Measurements from ENCODE around the gene IFNG-AS1. TPM values are rescaled to one million over a fixed set of nuclear protein-coding genes. Genes with fewer than 3 reads are reported as not detected.

The IFNG-AS1 gene
- polyA plus RNA-seq, 1 experiment: not detected

DNA sequence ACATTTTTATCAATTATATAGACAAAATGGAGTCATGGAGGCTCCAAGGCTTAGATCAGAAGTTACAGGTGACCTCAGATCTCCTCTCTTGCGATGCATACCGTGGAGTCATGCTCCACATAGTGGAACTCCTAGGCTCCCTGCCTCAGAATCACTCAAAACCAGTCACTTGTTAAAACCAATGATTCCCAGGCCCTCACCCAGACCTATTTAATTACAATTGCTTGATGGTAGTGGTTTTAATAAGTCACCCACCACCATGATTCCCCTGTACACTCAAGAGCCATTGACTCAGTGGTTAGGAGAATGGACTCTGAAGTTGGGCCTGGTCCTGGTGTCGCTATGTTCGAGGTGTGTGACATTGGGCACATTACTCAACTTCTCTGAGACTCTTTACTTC lies 26.9 kb downstream of the IFNG-AS1 start:
- ChIA-PET CTCF (interaction anchor here (2.6 kb wide), 1 partner anchor 24 kb away, joined by 10 read pairs; no protein-coding TSS in a partner anchor), POLR2A (no interaction called here)
- Histone ChIP-seq H3K9me3 (ENCODE audit: control insufficient read depth, insufficient read depth, low read length) (no peaks in the 10 kb centered on the region), H3K27me3 (ENCODE audit: control insufficient read depth, insufficient read depth, low read length) (no peaks in the 10 kb centered on the region), H3K27ac (ENCODE audit: low read depth, low read length) (no peak overlapping the region), H3K4me3 (ENCODE audit: low read depth, low read length) (no peak overlapping the region)
- TF ChIP-seq, protein P1, sequence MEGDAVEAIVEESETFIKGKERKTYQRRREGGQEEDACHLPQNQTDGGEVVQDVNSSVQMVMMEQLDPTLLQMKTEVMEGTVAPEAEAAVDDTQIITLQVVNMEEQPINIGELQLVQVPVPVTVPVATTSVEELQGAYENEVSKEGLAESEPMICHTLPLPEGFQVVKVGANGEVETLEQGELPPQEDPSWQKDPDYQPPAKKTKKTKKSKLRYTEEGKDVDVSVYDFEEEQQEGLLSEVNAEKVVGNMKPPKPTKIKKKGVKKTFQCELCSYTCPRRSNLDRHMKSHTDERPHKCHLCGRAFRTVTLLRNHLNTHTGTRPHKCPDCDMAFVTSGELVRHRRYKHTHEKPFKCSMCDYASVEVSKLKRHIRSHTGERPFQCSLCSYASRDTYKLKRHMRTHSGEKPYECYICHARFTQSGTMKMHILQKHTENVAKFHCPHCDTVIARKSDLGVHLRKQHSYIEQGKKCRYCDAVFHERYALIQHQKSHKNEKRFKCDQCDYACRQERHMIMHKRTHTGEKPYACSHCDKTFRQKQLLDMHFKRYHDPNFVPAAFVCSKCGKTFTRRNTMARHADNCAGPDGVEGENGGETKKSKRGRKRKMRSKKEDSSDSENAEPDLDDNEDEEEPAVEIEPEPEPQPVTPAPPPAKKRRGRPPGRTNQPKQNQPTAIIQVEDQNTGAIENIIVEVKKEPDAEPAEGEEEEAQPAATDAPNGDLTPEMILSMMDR (IDR thresholded peaks at IDR 0.05; ENCODE audit: low read depth, low read length): no peak
- no peak for DNase-seq (ENCODE audit: low read depth, low spot score)

DNA sequence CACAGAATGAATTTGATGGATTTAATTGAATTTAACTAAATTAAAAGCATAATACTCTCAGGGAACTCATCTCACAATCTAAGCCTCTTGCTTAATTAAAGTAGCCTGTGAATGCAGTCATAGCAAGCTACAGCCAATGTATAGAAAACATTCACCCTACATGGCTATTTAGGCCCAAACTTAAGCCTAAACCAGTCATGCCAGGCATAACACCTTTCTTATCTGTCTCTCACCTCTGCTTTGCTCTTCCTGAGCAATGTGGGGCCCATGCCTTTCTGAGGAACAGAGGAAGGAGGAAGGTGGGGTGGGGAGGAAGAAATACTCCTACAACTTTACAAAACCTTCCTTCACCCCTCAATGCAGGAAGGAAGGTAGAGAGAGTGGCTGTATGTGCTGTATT lies 29.1 kb downstream of the IFNG-AS1 start:
- no peaks in the 10 kb centered on the region for H3K9me3 ChIP-seq (ENCODE audit: control insufficient read depth, insufficient read depth, low read length)
- POLR2A ChIA-PET: no interaction called here
- no peak overlapping the region for H3K4me3 ChIP-seq (ENCODE audit: low read depth, low read length)
- CTCF ChIA-PET: interaction anchor here (1.7 to 2.6 kb wide), 2 partner anchors 16 to 22 kb away, joined by 4 to 10 read pairs; no protein-coding TSS in a partner anchor
- TF ChIP-seq, protein P1 (IDR thresholded peaks at IDR 0.05; ENCODE audit: low read depth, low read length): no peak
- no peaks in the 10 kb centered on the region for H3K27me3 ChIP-seq (ENCODE audit: control insufficient read depth, insufficient read depth, low read length)
- DNase-seq (ENCODE audit: low read depth, low spot score): no peak
- no peak overlapping the region for H3K27ac ChIP-seq (ENCODE audit: low read depth, low read length)

DNA sequence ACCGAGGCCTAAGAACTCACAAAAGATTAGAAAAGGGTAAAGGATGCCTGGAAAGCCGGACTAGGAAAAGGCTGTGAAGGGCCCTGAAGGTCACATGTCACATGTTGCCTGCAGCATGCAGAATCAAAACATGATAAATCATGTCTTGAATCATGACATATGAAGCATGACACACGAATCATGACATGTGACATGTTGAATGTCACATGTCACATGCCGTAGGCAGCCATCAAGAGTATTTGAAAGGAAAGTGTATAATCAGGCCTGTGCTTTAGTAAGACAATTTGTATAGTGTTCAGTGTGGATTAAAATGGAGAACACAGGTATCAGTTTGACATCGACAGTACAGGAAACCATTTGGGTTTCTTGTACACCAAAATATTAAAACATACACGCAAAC lies 30.8 kb downstream of the IFNG-AS1 start:
- CTCF ChIA-PET: interaction anchor here (0.9 kb wide), 1 partner anchor 21 kb away, joined by 3 read pairs; no protein-coding TSS in a partner anchor
- H3K27ac ChIP-seq (ENCODE audit: low read depth, low read length): no peak overlapping the region
- H3K9me3 ChIP-seq (ENCODE audit: control insufficient read depth, insufficient read depth, low read length): no peaks in the 10 kb centered on the region
- POLR2A ChIA-PET: no interaction called here
- H3K27me3 ChIP-seq (ENCODE audit: control insufficient read depth, insufficient read depth, low read length): no peaks in the 10 kb centered on the region
- TF ChIP-seq, protein P1 (IDR thresholded peaks at IDR 0.05; ENCODE audit: low read depth, low read length): no peak
- DNase-seq (ENCODE audit: low read depth, low spot score): no peak
- H3K4me3 ChIP-seq (ENCODE audit: low read depth, low read length): no peak overlapping the region

DNA sequence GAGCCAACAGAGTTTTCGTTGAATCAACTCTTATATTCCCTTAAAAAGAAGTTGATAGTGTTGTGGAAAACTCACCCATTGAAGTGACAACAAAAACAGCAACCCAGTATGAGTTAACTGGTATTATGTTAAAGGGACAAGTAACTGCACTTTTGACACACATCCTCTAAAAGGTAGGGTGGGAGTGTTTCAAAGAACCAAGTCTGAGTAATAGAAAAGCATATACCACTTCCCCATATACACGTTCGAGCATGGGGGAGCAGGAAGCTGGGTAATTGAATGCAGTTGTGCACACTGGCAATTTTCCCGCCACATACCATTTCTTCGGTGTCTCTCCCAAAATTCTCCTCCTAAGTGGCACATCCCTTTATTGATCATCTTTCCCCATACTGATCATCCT lies 31.5 kb downstream of the IFNG-AS1 start:
- CTCF ChIA-PET: interaction anchor here (0.9 kb wide), 1 partner anchor 20 kb away, joined by 3 read pairs; no protein-coding TSS in a partner anchor
- no peak for DNase-seq (ENCODE audit: low read depth, low spot score)

GRCh38 chr12:68028647-68029046 lies 39.4 kb downstream of the IFNG-AS1 start:
- H3K4me3 ChIP-seq (ENCODE audit: low read depth, low read length): no peak overlapping the region
- no peak for DNase-seq (ENCODE audit: low read depth, low spot score)
- H3K9me3 ChIP-seq (ENCODE audit: control insufficient read depth, insufficient read depth, low read length): no peaks in the 10 kb centered on the region
- no peak overlapping the region for H3K27ac ChIP-seq (ENCODE audit: low read depth, low read length)
- TF ChIP-seq, protein P1 (IDR thresholded peaks at IDR 0.05; ENCODE audit: low read depth, low read length): no peak
- ChIA-PET CTCF (interaction anchor here (0.5 to 2.1 kb wide), 3 partner anchors 12 to 587 kb away, joined by 3 to 16 read pairs (median 3); no protein-coding TSS in a partner anchor), POLR2A (no interaction called here)
- no peaks in the 10 kb centered on the region for H3K27me3 ChIP-seq (ENCODE audit: control insufficient read depth, insufficient read depth, low read length)

More for the DNA sequence above, 31.5 kb downstream of the IFNG-AS1 start:
- no peaks in the 10 kb centered on the region for H3K9me3 ChIP-seq (ENCODE audit: control insufficient read depth, insufficient read depth, low read length)
- TF ChIP-seq, protein P1 (IDR thresholded peaks at IDR 0.05; ENCODE audit: low read depth, low read length): no peak
- H3K27me3 ChIP-seq (ENCODE audit: control insufficient read depth, insufficient read depth, low read length): no peaks in the 10 kb centered on the region
- no peak overlapping the region for H3K27ac ChIP-seq (ENCODE audit: low read depth, low read length)
- POLR2A ChIA-PET: no interaction called here
- no peak overlapping the region for H3K4me3 ChIP-seq (ENCODE audit: low read depth, low read length)

Measured in AG04450 (cell line).